ENCODE measurements around the gene DGKG.

GRCh38 chr3:186305286-186305685, 56.7 kb downstream of the DGKG start:
- no peak for TF ChIP-seq POLR2AphosphoS5 (IDR thresholded peaks at IDR 0.05)
- TF ChIP-seq, protein P1, sequence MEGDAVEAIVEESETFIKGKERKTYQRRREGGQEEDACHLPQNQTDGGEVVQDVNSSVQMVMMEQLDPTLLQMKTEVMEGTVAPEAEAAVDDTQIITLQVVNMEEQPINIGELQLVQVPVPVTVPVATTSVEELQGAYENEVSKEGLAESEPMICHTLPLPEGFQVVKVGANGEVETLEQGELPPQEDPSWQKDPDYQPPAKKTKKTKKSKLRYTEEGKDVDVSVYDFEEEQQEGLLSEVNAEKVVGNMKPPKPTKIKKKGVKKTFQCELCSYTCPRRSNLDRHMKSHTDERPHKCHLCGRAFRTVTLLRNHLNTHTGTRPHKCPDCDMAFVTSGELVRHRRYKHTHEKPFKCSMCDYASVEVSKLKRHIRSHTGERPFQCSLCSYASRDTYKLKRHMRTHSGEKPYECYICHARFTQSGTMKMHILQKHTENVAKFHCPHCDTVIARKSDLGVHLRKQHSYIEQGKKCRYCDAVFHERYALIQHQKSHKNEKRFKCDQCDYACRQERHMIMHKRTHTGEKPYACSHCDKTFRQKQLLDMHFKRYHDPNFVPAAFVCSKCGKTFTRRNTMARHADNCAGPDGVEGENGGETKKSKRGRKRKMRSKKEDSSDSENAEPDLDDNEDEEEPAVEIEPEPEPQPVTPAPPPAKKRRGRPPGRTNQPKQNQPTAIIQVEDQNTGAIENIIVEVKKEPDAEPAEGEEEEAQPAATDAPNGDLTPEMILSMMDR (IDR thresholded peaks at IDR 0.05) = no peak
